ENCODE results near the gene MCOLN2. TPM values are rescaled to one million over a fixed set of nuclear protein-coding genes. Genes with fewer than 3 reads are reported as not detected.

Gene MCOLN2
- total and polyA plus RNA-seq, 2 of the 4 experiments (the other 2 are of a cell fraction) = 0.43 to 0.54 TPM

DNA sequence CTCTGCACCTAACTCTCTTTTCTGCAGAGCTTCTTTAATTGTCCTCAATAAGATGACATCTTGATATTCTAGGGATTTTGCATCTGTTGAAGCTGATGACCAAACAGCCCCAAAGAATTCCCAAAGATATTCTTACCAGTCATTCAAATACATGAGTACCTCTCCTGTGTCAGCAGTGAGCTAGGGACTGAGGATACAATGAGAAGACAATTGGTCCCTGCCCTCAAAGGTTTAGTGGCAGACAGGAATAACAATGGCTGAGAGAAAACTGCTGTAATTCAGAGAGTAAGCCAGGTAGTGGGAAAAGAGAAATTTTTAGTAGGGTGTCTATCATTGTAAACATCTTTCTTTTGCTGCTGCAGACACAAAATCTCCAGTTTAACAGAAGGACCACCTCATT is 45.5 kb upstream of the MCOLN2 start:
- Histone ChIP-seq H3K36me3 (ENCODE audit: control insufficient read depth, insufficient read depth, low read length) (no peaks in the 10 kb centered on the region), H3K14ac (replicated peaks; ENCODE audit: low read depth, low read length) (no peak overlapping the region), H3K9me3 (ENCODE audit: control insufficient read depth, insufficient read depth, low read length) (peaks cover 3% of the 10 kb centered on the region), H2BK120ac (ENCODE audit: low read depth, low read length) (no peak overlapping the region), H3K4me1 (ENCODE audit: control insufficient read depth, insufficient read depth, low read length) (no peaks in the 10 kb centered on the region), H2BK5ac (ENCODE audit: low read depth, low read length, poor library complexity, severe bottlenecking) (no peak overlapping the region), H3K79me1 (ENCODE audit: low read depth in 1 of 2, low read length in 2 of 2) (no peaks in the 10 kb centered on the region), H3K9me1 (ENCODE audit: insufficient read depth, low read length) (no peaks in the 10 kb centered on the region), H4K8ac (ENCODE audit: low read depth in 2 of 2, low read length in 2 of 2) (no peak overlapping the region), H3K4ac (ENCODE audit: low read depth, low read length) (no peak overlapping the region), H4K91ac (ENCODE audit: insufficient read depth, low read depth, low read length) (no peak overlapping the region), H3K4me3 (ENCODE audit: insufficient read depth, low read depth, low read length) (no peak overlapping the region), H2BK20ac (ENCODE audit: low read depth, low read length) (no peak overlapping the region), H3K18ac (ENCODE audit: low read depth, low read length) (no peak overlapping the region), H2BK15ac (ENCODE audit: low read depth, low read length) (no peak overlapping the region), H3K9ac (ENCODE audit: low read depth, low read length) (no peak overlapping the region), H2AFZ (replicated peaks; ENCODE audit: low read length, poor library complexity) (no peak overlapping the region), H3K4me2 (ENCODE audit: low read depth, low read length) (no peak overlapping the region), H3K27ac (ENCODE audit: insufficient read depth, low read length) (no peak overlapping the region), H3K23ac (ENCODE audit: low read depth, low read length) (no peak overlapping the region), H2AK5ac (ENCODE audit: low read depth, low read length) (no peak overlapping the region), H4K5ac (ENCODE audit: low read depth, low read length) (no peak overlapping the region), H4K20me1 (ENCODE audit: insufficient read depth, low read length) (no peaks in the 10 kb centered on the region), H3K27me3 (ENCODE audit: control insufficient read depth, insufficient read depth, low read length) (peaks cover 52% of the 10 kb centered on the region), H2AK9ac (replicated peaks; ENCODE audit: low read depth, low read length, poor library complexity) (no peak overlapping the region), H3K56ac (ENCODE audit: extremely low read depth, insufficient read depth, low read length) (no peak overlapping the region)
- DNase-seq (no peak), ATAC-seq (ENCODE audit: low read depth) (no peak)
- TF ChIP-seq, protein P1, sequence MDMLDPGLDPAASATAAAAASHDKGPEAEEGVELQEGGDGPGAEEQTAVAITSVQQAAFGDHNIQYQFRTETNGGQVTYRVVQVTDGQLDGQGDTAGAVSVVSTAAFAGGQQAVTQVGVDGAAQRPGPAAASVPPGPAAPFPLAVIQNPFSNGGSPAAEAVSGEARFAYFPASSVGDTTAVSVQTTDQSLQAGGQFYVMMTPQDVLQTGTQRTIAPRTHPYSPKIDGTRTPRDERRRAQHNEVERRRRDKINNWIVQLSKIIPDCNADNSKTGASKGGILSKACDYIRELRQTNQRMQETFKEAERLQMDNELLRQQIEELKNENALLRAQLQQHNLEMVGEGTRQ (IDR thresholded peaks at IDR 0.05; ENCODE audit: low read depth, low read length) = no peak
- TF ChIP-seq MAZ (IDR thresholded peaks at IDR 0.05; ENCODE audit: borderline replicate concordance, low read depth, low read length) (no peak), POLR2A (IDR thresholded peaks at IDR 0.05; ENCODE audit: low read depth, low read length) (no peak), RCOR1 (IDR thresholded peaks at IDR 0.05; ENCODE audit: insufficient replicate concordance, low read length) (no peak), CEBPB (IDR thresholded peaks at IDR 0.05; ENCODE audit: low read depth, low read length) (no peak), CHD1 (IDR thresholded peaks at IDR 0.05; ENCODE audit: low read depth, low read length) (no peak), FOS (IDR thresholded peaks at IDR 0.05; ENCODE audit: low read depth, low read length) (no peak), SMC3 (IDR thresholded peaks at IDR 0.05; ENCODE audit: low read depth, low read length) (no peak), BHLHE40 (IDR thresholded peaks at IDR 0.05; ENCODE audit: low read depth, low read length) (no peak), RFX5 (IDR thresholded peaks at IDR 0.05; ENCODE audit: low read depth, low read length) (no peak), MAFK (IDR thresholded peaks at IDR 0.05; ENCODE audit: low read depth, low read length) (no peak)
- TF ChIP-seq, protein P2, sequence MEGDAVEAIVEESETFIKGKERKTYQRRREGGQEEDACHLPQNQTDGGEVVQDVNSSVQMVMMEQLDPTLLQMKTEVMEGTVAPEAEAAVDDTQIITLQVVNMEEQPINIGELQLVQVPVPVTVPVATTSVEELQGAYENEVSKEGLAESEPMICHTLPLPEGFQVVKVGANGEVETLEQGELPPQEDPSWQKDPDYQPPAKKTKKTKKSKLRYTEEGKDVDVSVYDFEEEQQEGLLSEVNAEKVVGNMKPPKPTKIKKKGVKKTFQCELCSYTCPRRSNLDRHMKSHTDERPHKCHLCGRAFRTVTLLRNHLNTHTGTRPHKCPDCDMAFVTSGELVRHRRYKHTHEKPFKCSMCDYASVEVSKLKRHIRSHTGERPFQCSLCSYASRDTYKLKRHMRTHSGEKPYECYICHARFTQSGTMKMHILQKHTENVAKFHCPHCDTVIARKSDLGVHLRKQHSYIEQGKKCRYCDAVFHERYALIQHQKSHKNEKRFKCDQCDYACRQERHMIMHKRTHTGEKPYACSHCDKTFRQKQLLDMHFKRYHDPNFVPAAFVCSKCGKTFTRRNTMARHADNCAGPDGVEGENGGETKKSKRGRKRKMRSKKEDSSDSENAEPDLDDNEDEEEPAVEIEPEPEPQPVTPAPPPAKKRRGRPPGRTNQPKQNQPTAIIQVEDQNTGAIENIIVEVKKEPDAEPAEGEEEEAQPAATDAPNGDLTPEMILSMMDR (conservative IDR thresholded peaks at IDR 0.05; ENCODE audit: low read depth, low read length) = no peak
- POLR2A ChIA-PET (ENCODE audit: unreplicated experiment) = no interaction called here
- dilution Hi-C loops (cut with HindIII; ENCODE audit: low sequenced_read_pairs, unreplicated experiment) = no loop called here
- intact Hi-C loops (cut with micrococcal nuclease) = no loop called here
- CTCF ChIA-PET = no interaction called here
- in situ Hi-C loops (cut with MboI; ENCODE audit: low sequenced_read_pairs) = no loop called here
- BruUV-seq (replicated peaks) = no TSS peak

Data from IMR-90 (cell line).